H1 (cell line): ENCODE measurements around the gene DIP2B. TPM values are rescaled to one million over a fixed set of nuclear protein-coding genes. Genes with fewer than 3 reads are reported as not detected.

Source experiments
- CTCF ChIA-PET: fragments of 300-600 bp; sonication (Branson Sonifier 250); formaldehyde crosslinking; loops from one replicate; lab custom pipeline; 2021; ENCODE audit not compliant: partially characterized antibody; lab: Charles Lee
- POLR2A ChIA-PET: fragments of 300-600 bp; sonication (Branson Sonifier 250); formaldehyde crosslinking; loops from one replicate; lab custom pipeline; 2021; ENCODE audit warnings: inconsistent platforms; ENCODE audit not compliant: partially characterized antibody; lab: Charles Lee
- DNase-seq, 2 experiments: peaks; one replicate each; pipeline versions ENCODE4 v3.0.0 to v3.0.0-alpha.2; 2010 to 2022; ENCODE audit warnings: low spot score in 2 of 2, low read depth in 1 of 2, mixed read lengths in 1 of 2
- FAIRE-seq: peaks from 2 replicates; lab custom pipeline; 2011; peaks lifted over from hg19 to GRCh38; lab: Jason Lieb, UNC
- H2AFZ ChIP-seq: 2 replicates; pipeline ENCODE4 v1.8.1; 2012; ENCODE audit warnings: low read length, inconsistent platforms
- H2AK5ac ChIP-seq: 2 replicates; pipeline ENCODE4 v1.6.1; 2013; ENCODE audit warnings: low read depth, low read length
- H2BK120ac ChIP-seq: replicated peaks from 2 replicates; pipeline ENCODE3; 2013; ENCODE audit warnings: low read depth, low read length, inconsistent platforms
- H2BK12ac ChIP-seq: 2 replicates; pipeline ENCODE4 v1.6.1; 2013; ENCODE audit warnings: low read depth, low read length
- H2BK15ac ChIP-seq: 2 replicates; pipeline ENCODE4 v1.6.1; 2013; ENCODE audit warnings: low read length
- H2BK20ac ChIP-seq: 2 replicates; pipeline ENCODE4 v1.6.1; 2013; ENCODE audit warnings: low read length
- H2BK5ac ChIP-seq: 2 replicates; pipeline ENCODE4 v1.6.1; 2013; ENCODE audit warnings: low read depth, low read length
- H3K14ac ChIP-seq: 2 replicates; pipeline ENCODE4 v1.6.1; 2013; ENCODE audit warnings: inconsistent platforms; ENCODE audit not compliant: insufficient read length
- H3K18ac ChIP-seq: 2 replicates; pipeline ENCODE4 v1.6.1; 2013; ENCODE audit warnings: low read length; ENCODE audit errors: extremely low read depth
- H3K23ac ChIP-seq: 2 replicates; pipeline ENCODE4 v1.6.1; 2013; ENCODE audit warnings: inconsistent platforms; ENCODE audit not compliant: insufficient read length
- H3K23me2 ChIP-seq: 2 replicates; pipeline ENCODE4 v1.6.1; 2013; ENCODE audit warnings: low read depth, low read length
- H3K27ac ChIP-seq: 2 replicates; pipeline ENCODE4 v1.6.1; 2011; ENCODE audit warnings: low read depth, low read length, inconsistent platforms
- H3K27me3 ChIP-seq, 4 experiments: replicated peaks in 1 of 4; 1 replicate in 1 of 4; 2 replicates in 3 of 4; pipeline versions ENCODE4 v1.6.1 to v1.8.1; 2011 to 2013; ENCODE audit warnings: low read length in 3 of 4, mild to moderate bottlenecking in 3 of 4, inconsistent platforms in 2 of 4, mixed read lengths in 2 of 4, moderate library complexity in 1 of 4; ENCODE audit not compliant: control insufficient read depth in 3 of 4, insufficient read depth in 3 of 4; ENCODE audit errors: extremely low read depth in 1 of 4
- H3K36me3 ChIP-seq, 4 experiments: 2 replicates each; pipeline versions ENCODE4 v1.6.1 to v1.8.1; 2011 to 2013; ENCODE audit warnings: mild to moderate bottlenecking in 4 of 4, low read length in 3 of 4, moderate library complexity in 2 of 4, control low read depth in 1 of 4, inconsistent platforms in 1 of 4; ENCODE audit not compliant: insufficient read depth in 4 of 4, control insufficient read depth in 2 of 4
- H3K4ac ChIP-seq: replicated peaks from 2 replicates; pipeline ENCODE3; 2013; ENCODE audit warnings: low read length, low read depth, mixed read lengths, inconsistent platforms; ENCODE audit not compliant: insufficient read length
- H3K4me1 ChIP-seq, 4 experiments: replicated peaks in 1 of 4; 1 replicate in 1 of 4; 2 replicates in 3 of 4; pipeline versions ENCODE4 v1.6.1 to v1.8.1; 2011 to 2013; ENCODE audit warnings: low read length in 3 of 4, inconsistent platforms in 2 of 4, mixed read lengths in 1 of 4; ENCODE audit not compliant: insufficient read depth in 4 of 4, control insufficient read depth in 3 of 4
- H3K4me2 ChIP-seq, 2 experiments: 2 replicates each; pipeline versions ENCODE4 v1.6.1 to v1.8.1; 2011 to 2013; ENCODE audit warnings: low read depth in 2 of 2, low read length in 2 of 2, control low read depth in 1 of 2, inconsistent platforms in 1 of 2, mild to moderate bottlenecking in 1 of 2; ENCODE audit not compliant: insufficient read depth in 1 of 2
- H3K4me3 ChIP-seq, 4 experiments: fragments of 200-600, 300-600 bp in 1 of 4; sonication (generic), shearing (Covaris generic), sonication (Bioruptor Twin) in 1 of 4; 2 replicates each; pipeline versions ENCODE4 v1.5.1 to v1.8.1; 2011 to 2016; ENCODE audit warnings: low read length in 4 of 4, low read depth in 3 of 4, control low read depth in 2 of 4, inconsistent platforms in 2 of 4, mild to moderate bottlenecking in 2 of 4, mixed read lengths in 1 of 4, moderate library complexity in 1 of 4; ENCODE audit not compliant: insufficient read depth in 2 of 4; ENCODE audit errors: extremely low read depth in 1 of 4
- H3K56ac ChIP-seq: replicated peaks from 2 replicates; pipeline ENCODE3; 2013; ENCODE audit warnings: low read depth, mild to moderate bottlenecking, mixed read lengths, low read length, inconsistent platforms; ENCODE audit not compliant: insufficient read length
- H3K79me1 ChIP-seq: 2 replicates; pipeline ENCODE4 v1.6.1; 2013; ENCODE audit warnings: low read depth, low read length, control low read depth
- H3K79me2 ChIP-seq, 2 experiments: 2 replicates each; pipeline versions ENCODE4 v1.6.1 to v1.8.1; 2012 to 2013; ENCODE audit warnings: low read length in 2 of 2, mild to moderate bottlenecking in 2 of 2, inconsistent platforms in 1 of 2; ENCODE audit not compliant: insufficient read depth in 2 of 2, control insufficient read depth in 1 of 2
- H3K9ac ChIP-seq, 4 experiments: replicated peaks in 1 of 4; 1 replicate in 1 of 4; 2 replicates in 3 of 4; pipeline versions ENCODE4 v1.6.1 to v1.8.1; 2011 to 2013; ENCODE audit warnings: low read depth in 3 of 4, low read length in 3 of 4, control low read depth in 2 of 4, mild to moderate bottlenecking in 2 of 4, moderate library complexity in 2 of 4, inconsistent platforms in 1 of 4; ENCODE audit errors: extremely low read depth in 1 of 4
- H3K9me3 ChIP-seq, 2 experiments: 2 replicates each; pipeline versions ENCODE4 v1.6.1 to v1.8.1; 2012 to 2013; ENCODE audit warnings: mild to moderate bottlenecking in 2 of 2, moderate library complexity in 2 of 2, control low read depth in 1 of 2, inconsistent platforms in 1 of 2, low read depth in 1 of 2, low read length in 1 of 2, mixed read lengths in 1 of 2; ENCODE audit not compliant: insufficient read depth in 2 of 2
- H4K20me1 ChIP-seq, 2 experiments: replicated peaks in 1 of 2; 2 replicates each; pipeline versions ENCODE3 to v1.8.1; 2011 to 2013; ENCODE audit warnings: inconsistent platforms in 2 of 2, low read length in 2 of 2, mild to moderate bottlenecking in 1 of 2; ENCODE audit not compliant: insufficient read depth in 2 of 2, control insufficient read depth in 1 of 2
- H4K5ac ChIP-seq: 2 replicates; pipeline ENCODE4 v1.6.1; 2013; ENCODE audit warnings: low read length, low read depth, mixed read lengths, inconsistent platforms; ENCODE audit not compliant: insufficient read length
- H4K8ac ChIP-seq: 2 replicates; pipeline ENCODE4 v1.8.0; 2013; ENCODE audit warnings: mild to moderate bottlenecking, moderate library complexity, low read length, inconsistent platforms; ENCODE audit not compliant: insufficient read depth; ENCODE audit errors: extremely low read depth
- H4K91ac ChIP-seq: replicated peaks from 2 replicates; pipeline ENCODE3; 2013; ENCODE audit warnings: low read length, mixed read lengths, inconsistent platforms; ENCODE audit not compliant: insufficient read length
- EGR1 ChIP-seq: IDR thresholded peaks from 2 replicates; pipeline ENCODE4 v1.6.1; 2011; ENCODE audit warnings: low read depth, low read length, borderline replicate concordance
- MAX ChIP-seq: IDR thresholded peaks from 2 replicates; pipeline ENCODE4 v1.6.1; 2012; ENCODE audit warnings: inconsistent platforms
- RNF2 ChIP-seq: fragments of 200-900, 300-1000 bp; sonication (generic); IDR thresholded peaks from 2 replicates; pipeline ENCODE4 v1.7.1; 2016; ENCODE audit warnings: borderline replicate concordance, low read depth, mild to moderate bottlenecking, antibody characterized with exemption, low read length; ENCODE audit not compliant: poor library complexity, severe bottlenecking; ENCODE audit errors: missing control alignments
- WGBS, 2 experiments: shearing (Covaris generic) in 1 of 2; methylation state at CpG; one replicate each; pipeline versions ENCODE4 v1.1.6 to v1.1.7; 2013 to 2015; ENCODE audit warnings: low lambda C conversion rate in 2 of 2, mixed read lengths in 2 of 2, inconsistent platforms in 1 of 2, low coverage in 1 of 2, missing lambda C conversion rate in 1 of 2; ENCODE audit not compliant: insufficient replicate concordance in 2 of 2, insufficient coverage in 1 of 2, insufficient read length in 1 of 2; ENCODE audit errors: extremely low coverage in 1 of 2, missing lambda C conversion rate in 1 of 2; 5-methylcytosine and 5-hydroxymethylcytosine counted together
- polyA plus RNA-seq, 7 experiments: library from polyadenylated mRNA; depleted of rRNA in 3 of 7; stranded (reverse) in 5 of 7; unstranded in 2 of 7; fragments of >200 nt in 5 of 7; fragments of 200-250 nt in 2 of 7; gene quantifications; 1 replicate in 5 of 7; 2 replicates in 1 of 7; 4 replicates in 1 of 7; pipeline versions ENCODE4 v1.2.1 to v1.2.3, GENCODE V29; 2011 to 2013; ENCODE audit warnings: missing spikeins in 2 of 7, mixed read lengths in 2 of 7
- total RNA-seq: library from RNA; stranded (reverse); fragmentation: NEBNext Ultra II Directional; extraction: Animal tissue kit (Norgen Biotek cat#: 25700); gene quantifications from 2 replicates; pipeline ENCODE4 v1.2.1, GENCODE V29; 2021

The DIP2B gene
- total and polyA plus RNA-seq, 2 of the 8 experiments (the other 6 are each of a cell fraction or from before 2014, with no cell fraction given): 11.1 to 29.6 TPM

- no peak overlapping the region for H2AFZ ChIP-seq
- no peaks in the 10 kb centered on the region for H3K79me1 ChIP-seq
- POLR2A ChIA-PET: no interaction called here
- H3K36me3 ChIP-seq: peaks cover 10 to 46% (median 36%) of the 10 kb centered on the region in 4 experiments
- no peak overlapping the region for H3K9ac ChIP-seq
- H3K27ac ChIP-seq: no peak overlapping the region
- no peak overlapping the region for H3K56ac ChIP-seq
- FAIRE-seq (no peak), DNase-seq (no peak)
- H2BK120ac ChIP-seq: no peak overlapping the region
- H4K20me1 ChIP-seq: peaks cover 0 to 1% of the 10 kb centered on the region in 2 experiments
- no peak overlapping the region for H3K18ac ChIP-seq
- no peak overlapping the region for H2BK12ac ChIP-seq
- H3K4me2 ChIP-seq: no peak overlapping the region
- H2AK5ac ChIP-seq: no peak overlapping the region
- no peak overlapping the region for H3K4ac ChIP-seq
- H3K23ac ChIP-seq: no peak overlapping the region
- WGBS, 2 experiments: 95% methylated on average over 7 of the region's 7 CpGs; no CpG with 5 or more reads in 1 of the 2 experiments
- H4K5ac ChIP-seq: no peak overlapping the region
- CTCF ChIA-PET: interaction anchor here (0.6 to 1.0 kb wide), 3 partner anchors 16 to 298 kb away, joined by 3 read pairs; partner anchors contain the start of gene SLC11A2
- no peaks in the 10 kb centered on the region for H3K23me2 ChIP-seq
- no peak overlapping the region for H4K8ac ChIP-seq
- H4K91ac ChIP-seq: no peak overlapping the region
- no peak overlapping the region for H3K4me3 ChIP-seq
- H3K9me3 ChIP-seq: no peaks in the 10 kb centered on the region
- no peaks in the 10 kb centered on the region for H3K4me1 ChIP-seq
- H2BK15ac ChIP-seq: no peak overlapping the region
- no peak overlapping the region for H2BK5ac ChIP-seq
- no peaks in the 10 kb centered on the region for H3K27me3 ChIP-seq
- H3K14ac ChIP-seq: no peak overlapping the region
- no peaks in the 10 kb centered on the region for H3K79me2 ChIP-seq
- no peak overlapping the region; the same call in 1 of the 2 replicates for H2BK20ac ChIP-seq
- no peak for TF ChIP-seq EGR1
- no peak for TF ChIP-seq RNF2
- TF ChIP-seq MAX: no peak
Observed at GRCh38 chr12:50728417-50728816, 223.6 kb downstream of the DIP2B start.
